ENCODE data around the gene TREML4.
"Not testable (repeated sequence)": the region's sequence is repeated elsewhere in the genome, so short reads cannot be mapped to it uniquely, and the experiment has no call there.

The TREML4 gene

DNA sequence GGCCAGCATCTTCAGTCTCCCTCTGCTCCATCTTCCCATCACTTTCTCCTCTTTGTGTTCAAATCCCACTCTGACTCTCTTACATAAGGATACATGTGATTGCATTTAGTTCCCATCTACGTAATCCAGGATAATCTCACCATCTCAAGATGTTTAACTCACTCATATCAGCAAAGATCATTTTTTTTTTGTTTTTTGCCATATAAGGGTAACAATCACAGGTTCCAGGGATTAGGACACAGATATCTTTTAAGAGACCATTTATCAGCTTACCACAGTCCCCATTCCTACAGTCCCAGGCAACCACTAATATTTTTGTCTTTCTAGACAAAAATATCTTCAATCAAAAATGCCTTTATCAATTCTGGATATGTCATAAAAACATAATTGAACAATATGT, 24.0 kb upstream of the TREML4 start:
- no peak for DNase-seq (ENCODE audit: low read depth)

DNA sequence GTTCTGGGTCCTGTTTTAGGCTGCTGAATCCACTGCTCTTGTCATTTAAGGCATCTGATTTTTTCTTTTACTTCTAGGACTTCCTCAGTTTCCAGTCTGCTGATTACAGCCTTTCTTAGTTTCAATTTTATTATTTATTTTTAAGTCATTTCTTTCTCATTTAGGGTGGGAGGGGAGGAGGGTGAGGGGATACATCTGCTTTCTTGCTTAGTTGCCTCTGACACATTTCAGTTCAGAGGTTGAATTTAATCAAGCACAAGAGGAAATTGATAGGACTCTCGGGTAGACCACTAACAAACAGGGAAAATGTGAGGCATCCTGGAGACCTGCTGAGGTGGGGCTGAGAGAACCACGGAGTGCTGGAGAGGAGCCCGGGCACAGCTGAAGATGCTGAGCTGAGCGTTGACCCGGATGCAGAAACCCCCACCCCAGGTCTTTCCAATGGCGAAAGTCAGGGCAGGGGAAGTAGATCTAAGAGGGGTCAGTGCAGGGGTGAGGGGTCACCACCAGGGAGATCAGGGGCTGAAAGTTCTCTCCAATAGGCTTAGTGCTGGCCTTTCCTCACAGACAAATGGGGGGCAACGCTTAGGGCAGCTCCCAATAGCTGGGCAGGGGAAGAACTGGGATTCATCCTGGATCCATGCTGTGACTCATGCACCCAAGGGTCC, 19.6 kb upstream of the TREML4 start:
- no peak for DNase-seq (ENCODE audit: low read depth)

DNA sequence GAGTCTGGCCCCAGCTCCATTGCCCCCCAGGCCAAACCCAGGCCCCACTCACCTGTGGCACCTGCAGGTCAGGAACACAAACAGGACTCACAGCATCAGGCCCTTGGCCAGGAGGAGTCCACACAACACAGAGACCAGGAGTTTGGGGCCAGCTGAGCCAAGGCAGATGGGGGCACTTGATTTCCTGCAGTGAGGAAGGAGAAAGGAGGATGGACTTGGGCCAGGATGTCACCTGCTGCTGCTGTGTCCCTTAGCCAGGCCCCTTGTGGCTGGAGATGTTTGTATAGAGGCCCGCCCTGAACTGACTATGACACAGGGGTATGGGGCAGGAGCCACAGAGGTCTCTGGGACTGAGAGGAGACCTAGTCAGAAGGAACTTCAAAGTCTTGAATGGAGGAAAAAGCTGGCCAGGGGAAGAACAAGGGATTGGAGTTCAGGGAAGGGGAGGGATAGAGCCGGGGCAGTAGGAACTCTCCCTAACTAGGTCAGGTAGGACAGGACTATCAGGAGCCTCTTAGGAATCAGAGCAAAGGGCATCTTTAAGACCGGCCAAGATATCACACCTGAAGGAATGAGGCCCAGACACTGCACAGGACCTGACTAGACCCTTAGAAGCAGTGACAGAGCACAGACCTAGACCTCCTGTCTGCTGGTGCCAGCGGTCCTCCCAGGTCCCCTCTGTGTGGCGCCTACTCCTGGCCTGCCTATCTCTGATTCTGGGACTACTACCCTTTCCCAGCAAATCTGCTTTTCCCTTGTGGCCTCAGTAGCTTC, 18.4 kb upstream of the TREML4 start:
- no peak for DNase-seq (ENCODE audit: low read depth)

DNA sequence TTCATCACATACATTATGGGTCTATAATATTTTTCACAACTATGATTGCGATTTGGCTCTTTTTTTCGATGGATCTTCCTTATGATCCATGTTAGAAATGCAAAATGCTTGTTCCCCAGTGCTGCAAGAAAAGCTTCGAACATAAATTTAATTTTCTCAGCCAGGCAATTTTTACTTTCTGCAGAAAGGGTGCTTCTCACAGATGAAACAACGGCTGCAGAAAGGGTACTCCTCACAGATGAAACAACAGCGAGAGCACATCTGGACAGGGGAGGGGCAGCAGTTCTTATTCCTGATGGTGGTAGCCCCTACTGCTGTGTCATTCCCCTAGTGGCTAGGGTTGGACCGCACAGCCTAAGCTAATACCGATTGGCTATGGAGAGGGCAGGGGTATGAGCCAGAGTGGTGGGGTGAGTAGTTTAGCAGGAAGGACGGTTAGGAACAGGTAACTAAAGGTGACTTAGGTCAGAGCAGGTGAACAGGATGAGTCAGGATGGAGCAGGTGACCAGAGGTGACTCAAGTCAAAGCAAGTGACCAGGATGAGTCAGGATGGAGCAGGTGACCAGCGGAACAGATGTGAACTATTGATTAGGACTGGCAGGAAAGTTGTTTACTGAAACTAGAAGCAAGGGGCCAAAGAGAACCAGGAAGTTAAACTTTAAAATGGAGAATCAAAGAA, 13.4 kb upstream of the TREML4 start:
- no peak for DNase-seq (ENCODE audit: low read depth)

DNA sequence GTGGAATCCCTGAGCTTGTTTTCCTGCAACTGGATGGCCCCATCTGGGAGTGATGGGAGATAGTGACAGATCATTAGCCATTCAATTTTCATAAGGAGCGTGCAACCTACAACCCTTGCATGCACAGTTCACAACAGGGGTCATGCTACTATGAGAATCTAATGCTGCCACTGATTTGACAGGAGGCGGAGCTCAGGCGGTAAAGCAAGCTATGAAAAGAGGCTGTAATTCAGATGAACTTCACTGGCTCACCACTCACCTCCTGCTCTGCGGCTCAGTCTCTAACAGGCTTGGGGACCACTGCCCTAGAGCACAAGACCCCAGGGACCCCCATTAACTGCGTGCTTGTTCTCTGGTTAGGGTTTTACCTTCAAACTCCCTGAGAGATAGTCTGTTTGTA, 12.4 kb upstream of the TREML4 start:
- DNase-seq (ENCODE audit: low read depth) = no peak

DNA sequence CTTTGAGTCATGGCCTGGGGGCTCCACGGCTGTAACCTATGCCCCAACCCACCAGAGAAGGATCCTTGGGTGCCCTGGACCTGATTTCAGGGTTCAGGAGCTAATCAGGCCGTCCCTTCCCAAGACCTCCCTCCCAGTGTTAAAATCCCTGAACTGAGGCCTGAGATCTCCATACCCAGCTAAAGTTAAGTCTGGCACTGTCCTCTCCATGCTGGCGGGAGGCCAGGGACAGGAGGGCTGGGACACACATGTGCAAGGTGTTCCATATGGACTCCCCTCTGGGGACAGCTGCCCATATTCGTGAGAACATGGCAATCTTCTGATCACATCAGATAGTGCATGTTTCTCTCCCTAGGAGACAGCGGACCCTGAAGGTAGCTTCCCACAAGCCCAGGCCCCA, 11.5 kb upstream of the TREML4 start:
- no peak for DNase-seq (ENCODE audit: low read depth)

DNA sequence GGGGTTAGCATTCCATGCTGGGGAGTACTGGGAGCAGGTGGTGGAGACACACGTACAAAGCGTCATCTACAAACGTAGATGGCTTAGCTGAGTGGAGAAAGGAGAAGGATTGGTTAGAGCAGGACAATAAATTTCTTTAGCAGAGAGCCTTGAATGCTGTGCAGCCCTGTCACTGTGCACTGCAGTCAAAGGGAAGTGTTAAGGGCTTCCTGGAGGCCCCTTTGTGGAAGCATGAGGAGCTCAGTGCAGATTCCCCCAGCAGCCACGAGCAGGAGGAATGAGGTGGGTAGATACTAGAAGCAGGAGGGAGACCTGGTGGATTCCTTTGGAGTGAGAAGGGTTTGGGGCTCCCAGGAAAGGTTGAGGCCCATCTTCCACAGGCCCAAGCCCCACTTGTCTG, 6.1 kb upstream of the TREML4 start:
- no peak for DNase-seq (ENCODE audit: low read depth)

DNA sequence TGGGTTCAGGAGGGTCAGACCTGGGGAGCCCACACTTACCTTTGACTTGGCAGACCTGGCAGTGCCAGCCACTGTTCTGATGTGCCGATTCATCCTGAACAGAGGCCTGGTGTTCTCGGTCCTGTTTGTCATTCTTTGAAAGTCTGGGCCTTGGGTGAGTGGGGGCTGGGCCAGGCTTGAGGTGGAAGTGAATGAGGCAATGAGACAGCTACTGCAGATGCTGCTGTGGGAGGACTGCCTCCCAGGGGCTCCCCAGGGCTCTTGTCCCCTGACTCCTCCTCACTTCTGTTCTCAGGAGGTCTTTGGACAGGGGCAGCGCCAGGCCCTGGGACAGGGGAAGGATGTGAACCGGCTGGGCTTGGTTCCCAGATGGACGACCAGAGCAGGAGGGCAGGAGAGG, 5.6 kb upstream of the TREML4 start:
- no peak for DNase-seq (ENCODE audit: low read depth)

DNA sequence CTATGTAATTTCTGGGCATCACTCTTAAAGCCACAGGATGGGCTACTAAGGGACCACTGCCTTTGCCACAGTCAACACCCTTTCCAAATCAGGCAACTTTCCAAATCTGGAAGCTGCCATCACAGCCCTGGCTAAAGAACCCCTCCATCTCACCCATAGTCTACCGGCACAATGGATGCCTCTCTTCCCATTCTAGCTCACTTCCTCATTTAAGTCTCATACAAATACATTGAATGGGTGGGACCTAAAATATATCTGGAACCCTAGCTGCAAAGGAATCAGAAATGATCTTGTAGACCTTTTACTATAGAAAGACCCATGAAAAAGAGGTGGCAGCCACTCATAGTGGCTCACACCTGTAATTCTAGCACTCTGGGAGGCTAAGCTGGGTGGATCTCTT, 3.3 kb upstream of the TREML4 start:
- DNase-seq (ENCODE audit: low read depth) = no peak

DNA sequence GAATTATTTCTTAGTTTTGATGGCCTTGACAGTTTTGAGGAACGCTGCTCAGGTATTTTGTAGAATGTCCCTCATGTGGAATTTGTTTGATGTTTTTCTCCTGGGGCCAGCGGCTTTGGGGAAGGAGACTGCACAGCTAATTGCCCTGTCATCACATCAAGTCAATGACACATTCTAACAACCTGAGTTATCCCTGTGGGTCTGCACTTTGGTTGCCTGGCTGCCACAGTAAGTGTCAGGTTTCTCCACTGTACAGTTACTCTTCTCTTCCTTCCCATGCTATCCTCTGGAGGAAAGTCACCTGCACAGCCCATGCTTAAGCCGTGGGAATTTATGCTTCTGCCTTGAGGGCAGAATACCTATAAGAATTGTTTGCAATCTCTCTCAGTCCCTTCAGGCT, 1.4 kb upstream of the TREML4 start:
- no peak for DNase-seq (ENCODE audit: low read depth)

DNA sequence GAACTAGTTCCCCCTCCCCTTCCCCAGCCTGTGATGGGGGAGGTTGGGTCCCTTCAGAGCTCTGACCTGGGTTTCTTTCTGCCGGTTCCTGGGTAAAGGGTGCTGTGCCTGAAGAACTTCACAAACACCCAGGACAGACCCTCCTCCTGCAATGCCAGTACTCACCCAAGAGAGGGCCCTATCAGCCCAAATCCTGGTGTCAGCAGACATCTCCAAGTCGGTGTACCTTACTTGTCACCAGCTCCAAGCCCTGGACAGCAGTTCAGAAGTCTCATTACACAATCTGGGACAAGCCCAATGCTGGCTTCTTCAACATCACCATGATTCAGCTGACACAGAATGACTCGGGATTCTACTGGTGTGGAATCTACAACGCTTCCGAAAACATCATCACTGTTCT, 467 bp downstream of the TREML4 start:
- DNase-seq (ENCODE audit: low read depth) = no peak

DNA sequence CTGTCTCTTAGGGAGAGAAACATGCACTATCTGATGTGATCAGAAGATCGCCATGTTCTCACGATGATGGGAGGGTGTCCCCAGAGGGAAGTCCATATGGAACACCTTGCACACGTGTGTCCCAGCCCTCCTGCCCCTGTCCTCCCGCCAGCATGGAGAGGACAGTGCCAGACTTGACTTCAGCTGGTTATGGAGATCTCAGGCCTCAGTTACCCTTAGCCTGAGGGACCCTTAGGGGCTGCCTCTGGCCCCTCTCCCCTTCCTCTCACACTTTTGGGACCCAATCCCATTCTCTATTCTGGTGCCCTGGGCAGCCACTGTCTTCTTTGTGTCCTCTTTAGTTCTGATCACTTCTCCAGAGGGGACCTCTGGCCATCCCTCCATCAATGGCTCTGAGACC, 1.6 kb downstream of the TREML4 start:
- no peak for DNase-seq (ENCODE audit: low read depth)

DNA sequence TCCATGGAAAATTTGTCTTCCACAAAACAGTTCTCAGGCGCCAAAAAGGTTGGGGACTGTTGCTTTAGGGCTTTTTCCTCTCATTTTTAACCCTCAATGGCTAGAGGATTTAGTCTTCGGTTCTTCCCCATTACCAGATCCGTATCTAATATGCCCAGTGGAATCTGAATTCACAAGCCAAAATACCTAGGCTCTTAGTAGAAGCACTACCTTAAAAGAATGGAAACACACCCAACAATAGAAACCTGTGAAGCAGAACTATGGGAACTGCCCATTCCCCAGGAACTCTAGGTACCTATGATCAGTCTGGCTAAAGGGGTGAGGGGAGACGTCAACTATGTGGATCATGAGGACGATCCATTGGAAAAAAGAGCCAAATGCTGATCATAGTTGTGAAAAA, 3.1 kb downstream of the TREML4 start:
- DNase-seq (ENCODE audit: low read depth) = no peak

DNA sequence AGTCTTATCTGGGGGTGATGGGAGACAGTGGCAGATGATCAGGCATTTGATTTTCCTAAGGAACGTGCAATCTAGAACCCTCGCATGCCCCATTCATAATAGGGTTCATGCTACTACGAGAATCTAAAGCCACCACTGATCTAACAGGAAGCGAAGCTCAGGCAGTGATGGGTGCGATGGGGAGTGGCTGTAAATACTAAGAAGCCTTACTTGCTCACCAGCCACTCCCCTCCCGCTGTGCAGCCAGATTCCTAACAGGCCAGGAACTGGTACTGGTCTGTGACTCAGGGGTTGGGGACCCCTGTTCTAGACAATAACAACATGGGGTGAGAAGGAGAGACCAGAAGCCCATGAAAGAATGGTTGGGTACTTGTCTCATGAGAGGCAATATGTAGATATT, 4.5 kb downstream of the TREML4 start:
- DNase-seq (ENCODE audit: low read depth) = no peak

DNA sequence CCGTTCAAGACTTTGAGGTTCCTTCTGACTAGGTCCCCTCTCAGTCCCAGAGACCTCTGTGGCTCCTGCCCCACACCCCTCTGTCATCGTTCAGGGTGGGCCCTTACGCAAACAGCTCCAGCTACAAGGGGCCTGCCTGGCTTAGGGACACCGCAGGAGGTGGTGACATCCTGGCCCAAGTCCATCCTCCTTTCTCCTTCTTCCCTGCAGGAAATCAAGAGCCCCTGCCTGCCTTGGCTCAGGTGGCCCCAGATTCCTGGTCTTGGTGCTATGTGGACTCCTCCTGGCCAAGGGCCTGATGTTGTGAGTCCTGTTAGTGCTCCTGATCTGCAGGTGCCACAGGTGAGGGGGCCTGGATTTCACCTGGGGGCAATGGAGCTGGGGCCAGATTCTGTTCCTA, 8.1 kb downstream of the TREML4 start:
- DNase-seq (ENCODE audit: low read depth) = no peak

DNA sequence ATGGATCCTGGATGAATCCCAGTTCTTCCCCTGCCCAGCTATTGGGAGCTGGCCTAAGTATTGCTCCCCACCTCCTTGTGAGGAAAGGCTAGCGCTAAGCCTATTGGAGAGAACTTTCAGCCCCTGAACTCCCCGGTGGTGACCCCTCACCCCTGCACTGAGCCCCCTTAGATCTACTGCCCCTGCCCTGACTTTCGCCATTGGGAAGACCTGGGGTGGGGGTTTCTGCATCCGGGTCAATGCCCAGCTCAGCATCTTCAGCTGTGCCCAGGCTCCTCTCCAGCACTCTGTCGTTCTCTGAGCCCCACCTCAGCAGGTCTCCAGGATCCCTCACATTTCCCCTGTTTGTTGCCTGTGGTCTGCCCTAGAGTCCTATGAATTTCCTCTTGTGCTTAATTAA, 9.0 kb downstream of the TREML4 start:
- DNase-seq (ENCODE audit: low read depth) = no peak

DNA sequence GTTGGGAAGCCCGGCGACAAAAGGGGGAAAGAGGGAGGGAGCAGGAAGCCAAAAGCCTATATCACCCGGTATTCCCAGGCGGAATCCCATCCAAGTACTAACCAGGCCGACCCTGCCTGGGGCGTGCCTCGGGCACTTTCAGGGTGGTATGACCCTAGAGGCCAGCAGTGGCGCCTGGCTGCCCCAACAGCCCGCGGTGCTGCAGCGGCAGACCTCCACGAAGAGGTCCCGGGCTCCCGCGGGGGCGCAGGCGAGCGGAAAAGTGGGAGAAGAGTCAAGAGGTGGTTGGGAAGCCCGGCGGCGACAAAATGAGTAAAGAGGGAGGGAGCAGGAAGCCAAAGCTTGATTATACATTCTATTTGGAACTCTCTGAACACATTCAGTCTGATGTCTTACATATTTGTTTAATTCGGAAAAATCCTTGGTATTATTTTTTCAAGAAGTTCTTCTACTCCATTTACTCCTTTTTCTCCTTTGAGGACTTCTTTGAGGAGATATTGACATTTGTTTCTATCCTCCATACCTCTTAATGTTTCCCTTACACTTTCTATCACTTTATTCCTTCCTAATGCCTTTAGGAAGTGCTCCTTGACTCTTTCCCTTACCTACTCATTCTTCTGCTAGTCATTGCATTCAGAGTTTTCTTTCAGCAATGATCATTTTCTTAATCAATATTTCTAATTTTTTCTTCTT, 11.5 kb downstream of the TREML4 start:
- no peak for DNase-seq (ENCODE audit: low read depth)

DNA sequence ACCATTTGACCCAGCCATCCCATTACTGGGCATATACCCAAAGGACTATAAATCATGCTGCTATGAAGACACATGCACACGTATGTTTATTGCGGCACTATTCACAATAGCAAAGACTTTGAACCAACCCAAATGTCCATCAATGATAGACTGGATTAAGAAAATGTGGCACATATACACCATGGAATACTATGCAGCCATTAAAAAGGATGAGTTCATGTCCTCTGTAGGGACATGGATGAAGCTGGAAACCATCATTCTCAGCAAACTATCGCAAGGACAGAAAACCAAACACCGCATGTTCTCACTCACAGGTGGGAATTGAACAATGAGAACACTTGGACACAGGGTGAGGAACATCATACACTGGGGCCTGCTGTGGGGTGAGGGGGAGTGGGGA, 18.4 kb downstream of the TREML4 start:
- not testable (repeated sequence) for DNase-seq (ENCODE audit: low read depth)

DNA sequence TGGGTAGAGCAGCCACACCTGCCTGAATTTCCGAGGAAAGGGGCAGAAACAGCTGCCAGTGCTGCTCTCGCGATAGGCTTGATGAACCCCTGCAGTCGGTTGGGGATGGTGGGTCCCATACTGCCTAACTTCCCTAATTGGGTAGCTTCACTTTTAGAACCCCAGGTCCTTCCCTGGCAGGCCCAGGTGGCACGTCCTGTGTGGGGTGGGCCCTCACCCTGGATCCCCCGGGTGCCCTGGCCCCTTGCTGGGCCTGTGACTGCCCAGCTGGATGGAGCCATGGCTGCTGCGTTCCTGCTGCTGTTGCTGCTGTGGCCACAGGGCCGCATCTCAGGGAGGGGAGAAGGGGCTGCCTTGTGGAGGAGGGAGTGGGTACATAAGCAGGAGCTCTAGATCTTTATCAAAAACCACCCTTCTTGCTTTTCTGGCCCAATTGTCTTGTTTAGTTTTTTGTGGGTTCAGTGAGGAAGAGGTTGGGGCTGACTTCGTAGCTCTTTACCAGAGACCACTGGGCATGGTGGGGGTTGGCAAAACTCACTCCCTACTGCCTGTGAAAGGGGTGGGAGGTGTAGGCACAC, 19.2 kb downstream of the TREML4 start:
- DNase-seq (ENCODE audit: low read depth) = no peak

DNA sequence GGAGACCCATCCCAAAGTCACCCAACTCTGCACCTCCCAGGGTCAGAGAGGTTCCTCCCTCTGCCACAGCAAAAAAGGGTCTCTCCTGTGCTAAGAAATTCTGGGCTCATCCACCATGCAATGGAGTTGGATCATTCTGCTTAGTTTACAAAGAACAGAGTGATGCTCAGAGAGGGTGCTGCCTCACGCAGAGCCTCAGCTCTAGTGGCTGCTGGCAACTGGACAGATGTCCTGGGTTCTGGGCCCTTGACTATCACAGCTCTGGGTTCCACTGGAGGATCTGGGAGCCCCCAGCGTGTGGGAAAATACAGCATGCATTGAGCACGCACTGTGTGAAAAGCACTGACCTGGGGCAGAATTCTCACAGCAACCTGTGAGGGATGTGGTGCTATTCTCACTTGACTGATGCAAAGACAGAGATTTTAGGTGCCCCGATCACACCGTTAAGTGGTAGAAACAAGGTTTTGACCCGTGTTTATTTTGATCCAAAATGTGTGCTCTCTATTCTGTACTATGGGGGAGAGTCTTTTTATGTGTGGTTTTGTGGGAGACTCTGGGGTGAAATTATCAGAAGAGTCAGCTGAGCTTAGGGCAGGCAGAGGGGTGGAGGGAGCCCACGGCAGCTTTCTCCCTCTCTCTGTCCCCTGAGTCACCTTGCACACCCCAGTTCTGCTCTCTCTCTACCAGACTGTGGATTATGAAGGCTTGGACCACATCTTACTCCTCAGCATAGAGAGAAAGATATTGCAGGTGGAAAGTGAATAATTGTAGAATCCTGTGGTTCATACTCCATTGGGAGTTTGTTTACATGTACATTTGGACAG, 19.9 kb downstream of the TREML4 start:
- DNase-seq (ENCODE audit: low read depth) = no peak

DNA sequence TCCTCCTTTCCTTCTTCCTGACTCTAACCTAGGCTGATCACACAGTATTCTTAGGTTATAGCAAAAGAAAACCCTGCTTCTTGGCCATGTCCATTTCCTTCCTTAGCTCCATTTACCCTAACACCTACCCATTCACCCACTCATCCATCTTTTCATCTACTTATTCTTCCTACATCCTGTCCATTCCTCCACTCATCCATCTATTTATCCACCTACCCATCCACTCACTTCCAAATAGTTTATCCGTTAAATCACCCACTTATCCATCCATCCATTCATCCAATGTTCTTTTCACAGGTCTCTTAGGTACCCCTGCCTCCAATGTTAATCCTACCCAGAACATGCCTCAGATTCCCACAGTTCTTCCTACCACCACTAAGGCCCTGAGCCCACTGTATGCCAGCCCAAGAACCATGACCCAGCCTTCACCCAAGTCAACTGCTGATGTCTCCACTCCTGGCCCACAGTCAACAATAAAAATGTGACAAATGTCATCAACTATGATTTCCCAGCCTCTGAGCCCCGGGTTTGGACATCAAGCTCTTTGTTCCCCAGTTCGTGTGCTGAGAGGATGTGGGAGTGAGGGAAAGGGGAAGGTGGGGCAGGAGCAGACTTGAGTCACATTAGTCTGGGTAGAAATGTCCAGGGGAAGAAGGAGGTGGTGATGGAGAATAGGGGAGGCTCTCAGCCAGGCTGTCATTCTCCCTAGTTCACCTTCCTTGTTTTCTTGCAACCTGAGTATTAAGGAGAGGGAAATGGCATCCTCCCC, 24.4 kb downstream of the TREML4 start:
- DNase-seq (ENCODE audit: low read depth) = no peak
